HG03378 (cell line): ENCODE data around the gene DEAF1.
"Not testable (repeated sequence)": the region's sequence is repeated elsewhere in the genome, so short reads cannot be mapped to it uniquely, and the experiment has no call there.

Experiments
- ATAC-seq: cut with Tn5 transposase; IDR thresholded peaks from one replicate; pipeline ENCODE4 v1.9.1; 2021; ENCODE audit warnings: mild to moderate bottlenecking, moderate library complexity; ENCODE audit not compliant: unreplicated experiment

Gene DEAF1

DNA sequence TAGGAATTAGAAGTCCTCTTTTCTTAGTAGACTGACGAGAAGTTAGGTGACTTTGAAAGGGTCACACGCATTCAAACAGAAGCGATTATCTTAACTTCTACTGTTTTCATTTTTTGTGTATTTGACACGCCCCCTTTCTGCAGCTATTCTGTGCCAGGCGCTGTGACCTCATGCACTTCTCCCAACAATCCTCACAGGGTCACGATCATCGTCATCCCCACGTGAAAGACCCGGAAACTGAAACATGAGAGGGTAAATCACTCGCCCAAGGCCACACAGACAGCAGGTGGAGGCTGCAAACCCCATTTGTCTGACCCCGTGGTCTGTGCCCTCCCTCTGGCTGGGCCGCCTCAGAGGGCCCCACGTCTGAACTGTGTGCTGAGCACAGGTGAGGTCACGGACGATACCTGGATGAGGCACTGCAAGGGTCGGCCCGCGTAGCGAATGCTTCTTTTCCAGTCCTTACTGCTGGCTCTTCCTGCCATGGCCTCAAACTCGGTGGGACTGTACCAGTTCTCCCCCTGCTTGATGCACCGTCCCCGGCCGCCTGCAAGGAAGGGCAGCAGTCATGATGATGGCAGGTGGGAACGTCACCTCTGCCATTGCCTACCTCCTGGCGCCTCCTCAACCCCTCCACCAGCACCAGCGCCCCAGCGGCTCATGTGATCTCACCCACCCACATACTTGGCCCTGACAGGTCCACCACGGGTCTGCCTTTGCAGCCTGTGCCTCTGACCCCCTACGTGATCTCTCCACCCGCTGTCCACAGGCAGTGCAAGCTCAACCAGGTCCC lies 8.4 kb downstream of the DEAF1 start:
- no peak for ATAC-seq

GRCh38 chr11:680970-681369 lies 14.1 kb downstream of the DEAF1 start:
- ATAC-seq, result no peak

GRCh38 chr11:680476-680875 lies 14.5 kb downstream of the DEAF1 start:
- ATAC-seq, result no peak

DNA sequence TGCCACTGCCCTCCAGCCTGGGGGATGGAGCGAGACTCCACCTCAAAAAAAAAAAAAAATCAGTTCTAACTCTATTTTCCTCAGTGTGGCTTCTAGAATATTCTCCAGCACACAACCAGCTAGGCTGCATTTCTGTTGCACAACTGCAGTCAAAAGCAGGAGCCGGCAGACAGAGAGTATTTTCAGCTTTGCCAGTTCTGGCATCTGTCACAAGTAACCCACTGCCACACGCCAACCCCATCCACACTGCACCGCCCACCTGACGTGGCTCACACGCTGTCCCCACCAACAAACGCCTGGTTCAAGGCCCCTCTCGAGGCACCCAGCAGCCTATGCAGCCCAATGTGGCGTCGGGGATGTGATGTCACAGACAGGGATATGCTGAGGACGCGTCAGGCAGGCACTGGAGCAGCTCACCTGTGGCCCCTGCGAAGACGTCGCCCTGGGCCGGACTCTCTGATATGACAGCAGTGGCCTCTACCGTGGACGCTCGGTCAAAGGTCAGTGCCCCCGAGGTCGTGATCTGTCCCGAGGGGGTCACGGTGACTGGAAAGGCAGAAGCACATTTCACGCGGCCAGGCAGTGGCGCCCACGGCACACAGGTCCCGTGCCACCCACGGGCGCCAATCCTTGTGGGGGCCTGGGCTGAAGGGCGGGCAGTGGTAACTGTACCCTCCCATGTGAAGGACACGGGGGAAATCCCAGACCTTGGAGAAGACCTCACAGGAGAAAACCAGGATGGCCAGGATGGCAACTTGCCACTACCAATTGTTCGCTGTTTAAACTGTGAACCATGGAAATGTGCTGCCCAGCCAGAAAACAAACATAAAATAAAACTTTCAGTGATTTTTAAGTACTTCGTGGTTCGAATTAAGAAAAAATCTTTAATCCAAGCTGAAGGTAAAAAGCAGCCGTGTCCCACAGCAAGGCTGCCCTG lies 15.5 kb downstream of the DEAF1 start:
- ATAC-seq, result no peak

DNA sequence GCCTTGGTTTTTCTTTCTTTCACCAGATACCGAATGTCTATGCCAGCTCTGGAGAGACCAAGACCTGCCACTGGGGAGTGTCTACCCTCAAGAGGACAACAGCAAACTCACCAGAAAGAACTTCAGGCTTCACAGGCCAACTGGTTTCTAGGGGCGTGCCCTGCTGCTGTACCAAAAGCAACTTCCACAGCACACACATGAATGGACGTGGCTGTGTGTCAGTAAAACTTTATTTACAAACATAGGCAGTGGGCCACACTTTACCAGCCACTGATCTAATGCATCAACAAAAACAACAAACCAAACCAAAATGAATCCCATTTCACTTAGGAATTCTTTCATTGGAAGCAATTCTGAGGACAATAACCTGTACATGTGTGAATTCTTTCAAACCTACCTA lies 16.7 kb downstream of the DEAF1 start:
- ATAC-seq, result no peak

GRCh38 chr11:674406-674805 lies 20.6 kb downstream of the DEAF1 start:
- ATAC-seq, result no peak

DNA sequence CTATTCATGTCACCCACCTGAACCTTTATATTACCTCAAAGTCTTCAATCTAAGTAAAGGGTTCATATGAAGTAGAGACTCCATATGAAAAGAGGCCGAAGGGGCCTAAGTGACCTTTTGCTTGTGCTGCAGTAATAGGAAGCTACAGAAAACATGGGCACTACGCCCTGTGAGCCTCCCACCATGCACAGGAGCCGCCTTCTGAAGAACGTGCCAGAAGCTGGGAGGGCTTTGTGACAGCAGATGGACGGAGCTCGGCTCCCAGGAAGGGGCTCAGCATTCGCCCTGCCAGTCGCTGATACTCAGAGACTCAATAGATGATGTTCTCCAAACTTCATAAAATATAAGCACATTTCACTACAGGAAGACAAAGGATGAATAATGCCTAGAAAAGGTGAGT lies 21.2 kb downstream of the DEAF1 start:
- no peak for ATAC-seq

DNA sequence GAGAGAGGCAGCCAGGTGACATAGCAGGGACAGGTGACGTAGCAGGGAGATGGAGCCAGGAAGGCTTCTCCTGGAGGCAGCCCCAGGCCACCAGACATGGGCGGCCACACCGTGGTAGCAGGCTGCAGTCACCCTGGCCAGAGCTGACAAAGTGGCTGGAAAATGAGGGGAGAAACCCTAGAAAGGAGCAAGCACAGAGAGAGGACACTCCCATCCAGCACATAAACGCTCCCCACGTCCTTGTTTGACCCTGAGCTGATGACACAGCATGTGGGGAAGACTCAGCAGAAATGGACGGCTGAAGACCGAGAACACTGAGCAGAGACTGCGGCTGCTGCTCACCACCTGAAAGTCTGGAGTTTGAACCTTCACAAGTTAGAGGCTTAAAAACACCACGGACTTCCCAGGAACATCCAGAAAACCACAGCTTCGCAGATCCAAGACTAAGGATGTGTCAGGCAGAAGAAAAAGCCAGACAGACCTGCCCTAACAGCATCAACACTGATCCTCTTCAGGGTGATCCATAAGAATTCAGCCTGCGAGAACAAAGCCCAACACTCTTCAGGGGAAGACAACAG lies 29.2 kb downstream of the DEAF1 start:
- ATAC-seq, result no peak

GRCh38 chr11:665062-665703 lies 29.8 kb downstream of the DEAF1 start:
- ATAC-seq, result no peak

GRCh38 chr11:662689-663274 lies 32.2 kb downstream of the DEAF1 start:
- no peak for ATAC-seq

DNA sequence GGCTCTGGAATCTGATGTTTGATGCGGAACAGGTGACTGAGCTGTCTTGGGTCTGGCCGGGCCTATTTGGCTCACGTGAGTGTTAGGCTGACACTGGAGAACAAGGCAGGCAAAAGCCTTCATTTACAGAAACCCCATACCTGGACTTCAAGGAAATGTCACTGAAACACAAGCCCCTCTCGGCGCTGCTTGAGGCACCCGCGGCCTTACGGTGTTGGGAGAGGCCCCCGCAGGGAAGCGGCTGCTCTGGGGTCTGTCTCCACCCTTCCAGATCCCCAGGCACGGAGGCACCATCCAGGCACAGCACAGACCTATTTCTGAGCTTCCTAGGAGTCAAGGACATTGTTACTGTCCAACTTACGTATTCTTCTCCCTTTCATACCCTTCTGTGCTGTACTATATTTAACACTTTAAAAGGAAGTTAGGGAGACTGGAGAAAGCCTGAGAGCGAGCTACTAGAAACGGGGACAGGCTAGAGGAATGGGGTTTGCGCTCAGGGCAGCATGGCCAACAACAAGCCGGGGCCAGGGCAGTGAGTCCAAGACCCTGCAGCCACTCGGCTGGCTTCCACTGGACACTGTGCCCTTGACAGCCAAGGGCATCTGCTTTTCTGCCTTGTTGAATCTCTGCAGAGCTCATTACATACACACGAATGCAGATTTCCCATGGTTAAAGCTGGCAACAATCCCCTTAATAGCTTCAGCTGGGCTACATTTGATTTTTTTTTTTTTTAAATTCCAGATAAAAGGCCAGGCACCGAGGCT lies 34.2 kb downstream of the DEAF1 start:
- no peak for ATAC-seq

DNA sequence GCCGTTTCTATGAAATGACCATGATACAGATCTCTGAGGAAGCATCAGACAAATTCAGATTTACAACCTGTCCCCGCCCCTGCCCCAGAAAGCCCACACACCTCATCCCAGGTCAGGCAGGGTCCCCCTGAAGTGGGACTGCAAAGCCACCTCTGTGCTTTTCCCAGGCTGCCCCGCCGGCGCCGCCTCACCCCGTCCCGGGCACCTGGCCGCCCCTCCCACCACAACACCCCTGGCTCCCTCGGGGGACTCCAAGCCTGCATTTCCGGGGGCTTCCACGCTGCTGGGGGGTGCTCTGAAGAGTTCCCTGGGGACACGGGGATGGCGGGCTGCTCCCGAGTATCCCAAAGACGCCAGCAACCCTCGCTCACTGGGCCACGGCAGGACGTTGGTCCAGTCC lies 34.7 kb downstream of the DEAF1 start:
- no peak for ATAC-seq

GRCh38 chr11:659532-660085 lies 35.4 kb downstream of the DEAF1 start:
- no peak for ATAC-seq

DNA sequence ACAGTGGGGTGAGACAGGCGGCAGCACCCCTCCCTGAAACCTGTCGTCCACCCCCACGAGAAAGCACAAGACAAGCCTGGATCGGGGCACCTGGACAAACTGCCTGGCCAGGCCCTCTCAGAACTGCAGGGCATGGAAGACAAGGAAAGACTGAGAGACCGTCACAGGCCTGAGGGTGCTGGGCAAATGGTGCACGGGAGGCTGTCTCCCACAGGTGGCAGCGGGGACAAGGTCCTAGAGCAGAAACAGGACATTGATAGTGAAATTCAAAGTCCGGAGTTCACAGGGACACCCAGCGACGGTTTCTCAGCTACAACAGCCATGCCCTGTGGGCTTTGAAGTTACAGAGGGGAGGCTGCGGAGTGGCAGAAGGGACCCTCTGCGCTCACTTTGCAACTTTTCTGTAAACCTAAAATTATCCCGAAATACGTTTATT lies 37.3 kb downstream of the DEAF1 start:
- no peak for ATAC-seq

- ATAC-seq, result no peak
Observed at GRCh38 chr11:656866-657265, 38.2 kb downstream of the DEAF1 start.

DNA sequence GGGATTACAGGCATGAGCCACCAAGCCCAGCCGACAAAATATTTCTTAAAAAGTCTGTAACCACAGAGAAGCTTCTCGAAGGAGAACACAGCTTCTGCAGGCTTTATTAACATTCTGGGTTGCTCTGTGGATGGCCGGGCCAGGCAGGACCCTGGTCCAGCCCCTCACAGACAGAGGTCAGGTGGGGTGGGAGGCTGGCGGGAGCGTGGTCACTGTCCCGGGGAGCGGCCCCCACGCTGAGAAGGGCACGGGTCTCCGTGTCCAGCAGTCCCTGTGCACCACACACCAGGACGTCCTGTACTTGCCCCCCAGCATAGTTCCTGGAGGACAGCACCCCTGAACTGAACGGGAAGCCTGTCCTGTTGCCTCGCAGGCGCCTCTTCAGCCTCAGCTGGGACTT lies 38.6 kb downstream of the DEAF1 start:
- ATAC-seq, result no peak

DNA sequence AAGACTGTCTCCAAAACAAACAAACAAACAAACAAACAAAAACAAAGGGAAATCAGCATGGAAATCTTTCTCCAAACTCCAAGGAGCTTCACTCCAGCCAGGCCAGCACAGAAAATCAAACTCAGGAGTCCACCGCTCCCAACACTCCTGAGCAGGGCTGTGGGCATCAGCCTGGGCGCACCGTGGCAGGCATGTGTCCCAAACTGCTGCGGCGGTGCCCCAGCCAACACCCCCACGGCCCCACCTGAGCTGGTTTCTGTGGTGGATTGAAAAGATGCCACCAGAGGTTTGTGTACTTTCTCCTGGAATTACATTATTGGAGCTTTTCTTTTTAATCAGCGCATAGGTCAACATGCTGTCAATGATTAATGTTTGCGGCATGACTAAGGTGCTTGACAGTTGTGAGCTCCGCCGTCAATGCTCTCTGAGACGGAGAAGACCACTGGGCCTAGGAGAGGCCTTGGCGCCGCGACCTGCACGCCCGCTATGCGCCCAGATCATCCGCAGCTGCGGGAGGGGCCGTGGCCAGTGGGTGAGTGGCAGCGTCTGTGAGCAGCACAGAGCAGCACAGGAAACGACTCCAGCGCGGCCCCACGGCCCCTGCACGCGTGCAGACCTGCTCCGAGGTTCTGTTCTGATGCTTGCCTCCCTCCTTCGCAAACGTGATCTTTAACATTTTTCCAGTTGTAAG lies 39.8 kb downstream of the DEAF1 start:
- ATAC-seq, result no peak

- not testable (repeated sequence) for ATAC-seq
Observed at GRCh38 chr11:654444-654843, 40.6 kb downstream of the DEAF1 start.

DNA sequence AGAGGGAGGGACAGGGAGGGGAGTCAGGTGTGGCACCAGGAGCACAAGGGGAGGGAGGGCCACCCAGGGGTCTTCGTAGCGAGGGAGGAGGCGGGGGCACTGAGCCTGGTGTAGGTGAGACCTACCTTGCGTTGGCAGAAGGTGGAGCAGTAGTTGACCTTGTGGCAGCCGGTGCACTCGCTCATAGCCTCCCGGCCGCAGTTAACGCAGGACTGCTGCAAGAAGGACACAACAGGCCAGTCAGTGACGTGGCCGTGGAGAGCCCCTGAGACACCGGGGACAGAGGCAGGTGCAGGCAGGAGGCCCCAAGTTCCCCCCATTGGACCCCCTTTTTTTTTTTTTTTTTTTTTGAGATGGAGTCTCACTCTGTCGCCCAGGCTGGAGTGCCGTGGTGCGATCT lies 41.2 kb downstream of the DEAF1 start:
- no peak for ATAC-seq
